ENCODE measurements around the gene HDLBP. TPM values are rescaled to one million over a fixed set of nuclear protein-coding genes. Genes with fewer than 3 reads are reported as not detected.

The HDLBP gene
- total and polyA plus RNA-seq, 2 experiments from 2014 or later = 230 to 306 TPM

- Histone ChIP-seq H4K20me1 (replicated peaks; ENCODE audit: insufficient read depth) (peaks cover 71% of the 10 kb centered on the region), H3K36me3 (ENCODE audit: insufficient read depth) (no peaks in the 10 kb centered on the region), H3K4me2 (no peak overlapping the region), H3K4me3 (no peak overlapping the region), H3K4me1 (ENCODE audit: insufficient read depth) (peaks cover 2% of the 10 kb centered on the region), H2AFZ (no peak overlapping the region), H3K9me2 (ENCODE audit: insufficient read depth) (no peaks in the 10 kb centered on the region), H3K27ac (ENCODE audit: low read depth) (no peak overlapping the region), H3F3A (replicated peaks; ENCODE audit: low read depth) (no peaks in the 10 kb centered on the region), H3K27me3 (ENCODE audit: insufficient read depth) (no peaks in the 10 kb centered on the region), H3K79me2 (replicated peaks; ENCODE audit: insufficient read depth) (peaks cover 100% of the 10 kb centered on the region)
- DNase-seq (ENCODE audit: low spot score) = no peak
- TF ChIP-seq EZH2 (IDR thresholded peaks at IDR 0.05; ENCODE audit: low read depth, unreplicated experiment) = no peak
- TF ChIP-seq ZNF114 (CRISPR knock-in tag; IDR thresholded peaks at IDR 0.05) = no peak
- TF ChIP-seq CREB1 (CRISPR knock-in tag; IDR thresholded peaks at IDR 0.05; ENCODE audit: low read depth) = no peak
- no peak for TF ChIP-seq STAT1 (IDR thresholded peaks at IDR 0.05; ENCODE audit: unreplicated experiment)
- TF ChIP-seq JUNB (IDR thresholded peaks at IDR 0.05; ENCODE audit: unreplicated experiment) = no peak
- no peak for TF ChIP-seq NANOG (IDR thresholded peaks at IDR 0.05; ENCODE audit: borderline replicate concordance)
- no peak for TF ChIP-seq ETS1 (IDR thresholded peaks at IDR 0.05)
- TF ChIP-seq POLR2AphosphoS5 (IDR thresholded peaks at IDR 0.05; ENCODE audit: low read depth) = no peak
- TF ChIP-seq EZH2phosphoT487 (IDR thresholded peaks at IDR 0.05; ENCODE audit: unreplicated experiment) = no peak
- no peak for TF ChIP-seq ZNF462 (CRISPR knock-in tag; IDR thresholded peaks at IDR 0.05)
- no peak for TF ChIP-seq CTCF (conservative IDR thresholded peaks at IDR 0.05; ENCODE audit: low read depth in 2 of 2)
- TF ChIP-seq ZNF331 (CRISPR knock-in tag; IDR thresholded peaks at IDR 0.05; ENCODE audit: low read depth) = no peak
- Mint-ChIP-seq H3K4me3 (no peak overlapping the region), H3K4me1 (peaks cover 28% of the 10 kb centered on the region; the same call in 2 of the 3 replicates), H3K9me3 (no peaks in the 10 kb centered on the region), H3K27ac (no peak overlapping the region), H3K27me3 (ENCODE audit: insufficient read depth, low read depth, poor library complexity) (peaks cover 5% of the 10 kb centered on the region), H3K36me3 (ENCODE audit: low read depth) (peaks cover 4% of the 10 kb centered on the region; the same call in 2 of the 3 replicates)
- no peak for ATAC-seq
These were observed 13.4 kb downstream of the HDLBP start for GRCh38 chr2:241302083-241302482.
